T-helper 2 cell treated with Interferon-gamma antibody and Interleukin-4, amounts not matched to agents 100 ng/mL and 5 ng/mL, for 36 hours (primary cell): ENCODE results near the gene EEF1AKMT4. TPM values are rescaled to one million over a fixed set of nuclear protein-coding genes. Genes with fewer than 3 reads are reported as not detected.

Experiments used
- intact Hi-C: fragments of 100-400 bp; cut with micrococcal nuclease; formaldehyde crosslinking; loops from one replicate; pipeline ENCODE4 v1.15.1; 2023
- total RNA-seq: library from RNA; stranded (reverse); gene quantifications from 2 replicates; pipeline ENCODE4 v1.2.3, GENCODE V29; 2022

The EEF1AKMT4 gene
- total RNA-seq, 1 donor from 2014 or later, result 6.4 TPM

DNA sequence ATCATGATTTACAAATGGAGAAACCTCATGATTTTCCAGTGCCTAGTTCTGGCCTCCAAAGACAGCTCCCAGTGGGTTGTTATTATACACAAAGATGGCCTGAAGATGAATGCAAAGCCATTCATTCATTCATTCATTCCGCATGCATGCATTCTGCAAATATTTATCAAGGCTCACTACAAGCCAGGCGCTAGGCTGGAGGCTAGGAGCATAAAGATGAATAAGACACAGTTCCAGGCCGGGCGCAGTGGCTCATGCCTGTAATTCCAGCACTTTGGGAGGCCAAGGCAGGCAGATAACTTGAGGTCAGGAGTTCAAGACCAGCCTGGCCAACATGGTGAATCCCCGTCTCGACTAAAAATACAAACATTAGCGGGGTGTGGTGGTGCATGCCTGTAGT, 47.1 kb downstream of the EEF1AKMT4 start:
- intact Hi-C loops, result no loop called here

DNA sequence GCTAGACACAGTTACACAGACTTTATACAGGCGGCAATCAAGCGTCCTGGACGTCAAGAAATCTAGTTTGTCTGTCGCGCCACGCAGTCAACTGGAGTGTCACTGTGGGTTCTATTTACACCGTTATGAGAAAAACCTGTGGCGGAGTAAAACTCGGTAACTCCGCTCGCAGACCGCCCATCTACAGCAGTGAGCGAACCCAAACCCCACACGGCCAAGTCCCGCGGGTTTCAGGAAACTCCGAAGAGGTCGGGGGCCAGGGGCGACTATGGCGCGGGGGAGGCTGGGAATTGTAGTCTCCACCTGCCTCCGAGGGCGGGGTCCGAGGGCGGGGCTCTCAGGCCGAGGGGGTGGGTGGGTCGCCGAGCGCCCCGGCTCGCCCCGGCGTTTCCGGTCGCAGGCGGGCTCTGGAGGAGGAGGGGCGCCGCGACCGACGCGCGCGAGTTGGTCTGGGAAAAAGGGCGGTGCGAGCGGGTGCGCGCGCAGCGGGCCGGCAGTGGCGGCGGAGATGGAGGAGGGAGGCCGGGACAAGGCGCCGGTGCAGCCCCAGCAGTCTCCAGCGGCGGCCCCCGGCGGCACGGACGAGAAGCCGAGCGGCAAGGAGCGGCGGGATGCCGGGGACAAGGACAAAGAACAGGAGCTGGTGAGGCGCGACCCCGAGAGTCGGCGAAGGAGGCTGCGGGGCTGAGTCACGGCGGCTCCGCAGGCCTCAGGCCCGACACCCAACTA, 49.5 kb downstream of the EEF1AKMT4 start, which contains the start of gene PSMD2:
PSMD2 (plus strand) TSS at position 483 of the 729 bp plus-strand sequence; CDS start at position 509, 26 bp downstream.
- intact Hi-C loops, result loop anchor here (1.0 to 2.0 kb wide), 9 partner anchors 15 to 282 kb away; partner anchors contain the start of genes ABCC5, ABCF3, AP2M1 and CAMK2N2

GRCh38 chr3:184299488-184300377, 50.3 kb downstream of the EEF1AKMT4 start:
- intact Hi-C loops, result loop anchor here (1.0 to 2.0 kb wide), 9 partner anchors 15 to 282 kb away; partner anchors contain the start of genes ABCC5, ABCF3, AP2M1 and CAMK2N2

- intact Hi-C loops, result no loop called here
Observed at GRCh38 chr3:184300378-184300720, 50.9 kb downstream of the EEF1AKMT4 start.

DNA sequence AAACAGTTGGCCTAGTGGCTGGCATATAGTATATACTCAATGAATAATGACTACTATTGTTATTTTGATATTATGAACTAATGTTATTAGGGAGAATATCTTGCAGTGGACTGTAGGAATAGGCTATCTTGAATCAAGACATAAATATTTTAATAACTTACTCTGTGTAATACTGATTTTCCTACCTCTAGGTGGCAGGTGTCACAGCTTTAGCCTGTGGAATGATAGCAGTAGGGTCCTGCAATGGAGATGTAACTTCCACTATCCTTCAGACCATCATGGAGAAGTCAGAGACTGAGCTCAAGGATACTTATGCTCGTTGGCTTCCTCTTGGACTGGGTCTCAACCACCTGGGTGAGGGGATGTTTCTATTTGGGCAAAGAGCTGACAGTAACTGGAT, 56.1 kb downstream of the EEF1AKMT4 start:
- intact Hi-C loops, result no loop called here

DNA sequence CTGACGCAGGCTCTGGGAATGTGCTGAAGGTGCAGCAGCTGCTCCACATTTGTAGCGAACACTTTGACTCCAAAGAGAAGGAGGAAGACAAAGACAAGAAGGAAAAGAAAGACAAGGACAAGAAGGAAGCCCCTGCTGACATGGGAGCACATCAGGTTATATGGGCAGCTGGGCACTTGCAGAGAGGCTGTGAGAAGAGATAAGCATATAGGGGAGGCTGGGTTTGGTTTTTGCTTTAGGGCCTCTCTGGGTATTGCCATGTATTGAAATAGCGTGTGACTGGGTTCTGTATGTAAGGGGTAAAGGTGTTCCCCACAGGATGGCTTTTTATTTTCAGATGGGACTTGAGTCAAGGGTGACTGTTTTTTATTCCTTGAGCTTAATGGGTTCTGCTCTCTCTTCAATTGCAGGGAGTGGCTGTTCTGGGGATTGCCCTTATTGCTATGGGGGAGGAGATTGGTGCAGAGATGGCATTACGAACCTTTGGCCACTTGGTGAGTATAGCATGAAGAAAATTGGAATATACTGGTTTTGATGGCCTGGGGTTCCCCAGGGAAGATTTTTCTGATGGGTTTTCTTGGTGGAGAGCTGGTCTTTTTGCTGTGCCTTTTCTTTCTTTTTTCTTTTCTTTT, 57.0 kb downstream of the EEF1AKMT4 start:
- intact Hi-C loops, result no loop called here

DNA sequence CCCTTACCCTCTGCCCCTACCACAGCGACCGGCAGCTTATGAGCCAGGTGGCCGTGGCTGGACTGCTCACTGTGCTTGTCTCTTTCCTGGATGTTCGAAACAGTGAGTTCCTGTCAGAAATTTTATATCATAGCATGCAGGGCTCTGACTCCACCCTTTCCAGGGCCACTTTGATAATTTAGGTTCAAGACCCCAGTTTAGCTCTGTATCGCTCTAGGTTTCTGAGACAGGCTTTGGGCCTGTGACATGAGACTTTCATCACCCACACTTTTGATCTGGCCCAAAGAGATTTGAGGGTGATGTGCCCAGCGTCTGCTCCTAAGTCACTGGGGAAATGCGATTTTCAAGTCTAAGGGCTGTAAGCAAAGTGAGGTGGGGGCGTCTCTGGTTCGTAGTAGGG, 58.4 kb downstream of the EEF1AKMT4 start:
- intact Hi-C loops, result no loop called here

Other genes starting within 250 kb of the EEF1AKMT4 start
- gene ABCC5, start 231.8 kb upstream of the EEF1AKMT4 start, total RNA-seq, result 17.7 and 19.1 TPM in 2 replicates
- not detected in 2 replicates for gene HTR3D, start 217.9 kb upstream of the EEF1AKMT4 start, total RNA-seq
- not detected in 2 replicates for gene HTR3C, start 196.6 kb upstream of the EEF1AKMT4 start, total RNA-seq
- gene HTR3E, start 152.6 kb upstream of the EEF1AKMT4 start, total RNA-seq, result not detected in 2 replicates
- gene EIF2B5, start 114.3 kb upstream of the EEF1AKMT4 start, total RNA-seq, result 57.1 and 65.5 TPM in 2 replicates
- 39.7 and 44.5 TPM in 2 replicates for gene DVL3, start 94.3 kb upstream of the EEF1AKMT4 start, total RNA-seq
- gene AP2M1, start 74.8 kb upstream of the EEF1AKMT4 start, total RNA-seq, result 194 and 211 TPM in 2 replicates
- 58.1 and 60.0 TPM in 2 replicates for gene ABCF3, start 63.5 kb upstream of the EEF1AKMT4 start, total RNA-seq
- gene VWA5B2, start 20.1 kb upstream of the EEF1AKMT4 start, total RNA-seq, result not detected in 2 replicates
- gene ALG3, start 710 bp upstream of the EEF1AKMT4 start, total RNA-seq, result 48.5 and 53.0 TPM in 2 replicates
- 0.14 and 0.16 TPM in 2 replicates for gene CAMK2N2, start 11.9 kb downstream of the EEF1AKMT4 start, total RNA-seq
- gene ECE2, start 26.4 kb downstream of the EEF1AKMT4 start, total RNA-seq, result not detected in 2 replicates
- gene PSMD2, start 49.6 kb downstream of the EEF1AKMT4 start, total RNA-seq, result 225 and 230 TPM in 2 replicates
- 397 and 400 TPM in 2 replicates for gene EIF4G1, start 64.9 kb downstream of the EEF1AKMT4 start, total RNA-seq
- 3.8 and 5.3 TPM in 2 replicates for gene FAM131A, start 87.9 kb downstream of the EEF1AKMT4 start, total RNA-seq
- 3.7 and 4.0 TPM in 2 replicates for gene CLCN2, start 111.9 kb downstream of the EEF1AKMT4 start, total RNA-seq
- 89.8 and 91.6 TPM in 2 replicates for gene POLR2H, start 112.0 kb downstream of the EEF1AKMT4 start, total RNA-seq
- gene THPO, start 128.5 kb downstream of the EEF1AKMT4 start, total RNA-seq, result not detected in 2 replicates
- not detected in 2 replicates for gene CHRD, start 130.4 kb downstream of the EEF1AKMT4 start, total RNA-seq